DOHH2 (cell line): ENCODE data around the gene FAM171A1.

Experiments
- EZH2phosphoT487 ChIP-seq: fragments of 200-600 bp; sonication (generic); IDR thresholded peaks from 2 replicates; pipeline ENCODE4 v1.6.1; 2017; ENCODE audit warnings: borderline replicate concordance, mild to moderate bottlenecking, antibody characterized with exemption, low read length, moderate library complexity, mixed read lengths
- TF ChIP-seq, protein P1 (sequence below): fragments of 200-600 bp; sonication (generic); IDR thresholded peaks from one replicate; pipeline ENCODE4 v1.5.1; 2014; ENCODE audit warnings: antibody characterized with exemption, mild to moderate bottlenecking, low read depth, low read length; ENCODE audit not compliant: poor library complexity, severe bottlenecking

DNA sequence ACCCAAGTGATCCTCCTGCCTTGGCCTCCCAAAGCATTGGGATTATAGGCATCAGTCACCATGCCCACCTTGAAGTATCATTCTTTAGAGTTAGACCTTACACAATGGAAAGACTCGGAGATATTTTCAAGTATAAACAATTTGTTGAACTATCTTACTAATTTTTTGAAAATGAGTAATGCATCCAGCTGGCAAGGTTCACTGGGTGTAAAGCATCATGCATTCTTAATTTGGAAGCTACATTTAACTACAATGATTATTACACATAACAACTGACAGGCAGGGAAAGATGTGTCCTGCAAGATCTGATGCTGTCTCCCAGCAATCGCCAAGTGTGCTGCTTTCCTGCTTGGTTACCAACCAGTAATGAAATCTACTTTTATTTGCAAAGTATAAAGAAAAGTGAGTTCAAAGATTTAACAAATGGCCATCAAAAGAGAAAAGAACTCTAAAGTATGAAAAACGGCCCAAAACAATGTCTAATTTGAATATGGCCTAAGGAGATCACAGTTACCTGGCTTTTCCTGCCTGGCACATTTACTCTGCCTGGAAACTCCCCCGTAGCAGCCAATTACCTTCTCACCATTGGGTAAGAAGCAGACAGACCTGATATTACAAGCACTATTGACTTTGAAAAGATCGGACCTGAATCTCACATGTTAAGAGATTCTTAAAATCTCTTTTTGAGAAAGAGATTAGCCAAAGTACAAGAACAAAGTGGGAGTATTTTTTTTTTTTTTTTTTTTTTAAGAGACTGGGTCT, 143.3 kb downstream of the FAM171A1 start:
- TF ChIP-seq, protein P1, sequence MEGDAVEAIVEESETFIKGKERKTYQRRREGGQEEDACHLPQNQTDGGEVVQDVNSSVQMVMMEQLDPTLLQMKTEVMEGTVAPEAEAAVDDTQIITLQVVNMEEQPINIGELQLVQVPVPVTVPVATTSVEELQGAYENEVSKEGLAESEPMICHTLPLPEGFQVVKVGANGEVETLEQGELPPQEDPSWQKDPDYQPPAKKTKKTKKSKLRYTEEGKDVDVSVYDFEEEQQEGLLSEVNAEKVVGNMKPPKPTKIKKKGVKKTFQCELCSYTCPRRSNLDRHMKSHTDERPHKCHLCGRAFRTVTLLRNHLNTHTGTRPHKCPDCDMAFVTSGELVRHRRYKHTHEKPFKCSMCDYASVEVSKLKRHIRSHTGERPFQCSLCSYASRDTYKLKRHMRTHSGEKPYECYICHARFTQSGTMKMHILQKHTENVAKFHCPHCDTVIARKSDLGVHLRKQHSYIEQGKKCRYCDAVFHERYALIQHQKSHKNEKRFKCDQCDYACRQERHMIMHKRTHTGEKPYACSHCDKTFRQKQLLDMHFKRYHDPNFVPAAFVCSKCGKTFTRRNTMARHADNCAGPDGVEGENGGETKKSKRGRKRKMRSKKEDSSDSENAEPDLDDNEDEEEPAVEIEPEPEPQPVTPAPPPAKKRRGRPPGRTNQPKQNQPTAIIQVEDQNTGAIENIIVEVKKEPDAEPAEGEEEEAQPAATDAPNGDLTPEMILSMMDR: no peak
- TF ChIP-seq EZH2phosphoT487: no peak
